RKO (cell line): ENCODE data around the gene MIR17HG.
"Not testable (repeated sequence)": the region's sequence is repeated elsewhere in the genome, so short reads cannot be mapped to it uniquely, and the experiment has no call there.

Experiments used
- DNase-seq: peaks from one replicate; pipeline ENCODE4 v3.0.0-alpha.2; 2016; ENCODE audit warnings: low spot score

Gene MIR17HG

GRCh38 chr13:91347996-91348905 is 764 bp downstream of the MIR17HG start:
- peak; percentile 44 for DNase-seq

- DNase-seq: peak; percentile 84
These were observed 1.5 kb downstream of the MIR17HG start for GRCh38 chr13:91348906-91349435.

GRCh38 chr13:91349992-91350911 is 2.8 kb downstream of the MIR17HG start:
- DNase-seq: peak; percentile 31

GRCh38 chr13:91351123-91351522 is 3.6 kb downstream of the MIR17HG start:
- DNase-seq: no peak

GRCh38 chr13:91351980-91352379 is 4.5 kb downstream of the MIR17HG start:
- DNase-seq: no peak

GRCh38 chr13:91352891-91353290 is 5.4 kb downstream of the MIR17HG start:
- DNase-seq: not testable (repeated sequence)

GRCh38 chr13:91353494-91353893 is 6.0 kb downstream of the MIR17HG start:
- no peak for DNase-seq

GRCh38 chr13:91355099-91355825 is 7.8 kb downstream of the MIR17HG start:
- DNase-seq: no peak

GRCh38 chr13:91355826-91356710 is 8.6 kb downstream of the MIR17HG start:
- DNase-seq: no peak

GRCh38 chr13:91356919-91357612 is 9.6 kb downstream of the MIR17HG start:
- no peak for DNase-seq

- no peak for DNase-seq
These were observed 10.3 kb downstream of the MIR17HG start for GRCh38 chr13:91357613-91358386.

- no peak for DNase-seq
These were observed 10.9 kb downstream of the MIR17HG start for GRCh38 chr13:91358387-91358782.

GRCh38 chr13:91359111-91359510 is 11.6 kb downstream of the MIR17HG start:
- no peak for DNase-seq

GRCh38 chr13:91359631-91360030 is 12.1 kb downstream of the MIR17HG start:
- DNase-seq: no peak

- no peak for DNase-seq
These were observed 12.8 kb downstream of the MIR17HG start for GRCh38 chr13:91360246-91360751.

GRCh38 chr13:91361755-91362271 is 14.3 kb downstream of the MIR17HG start:
- DNase-seq: no peak

GRCh38 chr13:91362908-91363307 is 15.4 kb downstream of the MIR17HG start:
- no peak for DNase-seq

- DNase-seq: no peak
These were observed 20.6 kb downstream of the MIR17HG start for GRCh38 chr13:91368101-91368500.
